Measurements from ENCODE around the gene ERC1.

ERC1 gene

GRCh38 chr12:1463073-1463905 is 472.3 kb downstream of the ERC1 start:
- DNase-seq: no peak

DNA sequence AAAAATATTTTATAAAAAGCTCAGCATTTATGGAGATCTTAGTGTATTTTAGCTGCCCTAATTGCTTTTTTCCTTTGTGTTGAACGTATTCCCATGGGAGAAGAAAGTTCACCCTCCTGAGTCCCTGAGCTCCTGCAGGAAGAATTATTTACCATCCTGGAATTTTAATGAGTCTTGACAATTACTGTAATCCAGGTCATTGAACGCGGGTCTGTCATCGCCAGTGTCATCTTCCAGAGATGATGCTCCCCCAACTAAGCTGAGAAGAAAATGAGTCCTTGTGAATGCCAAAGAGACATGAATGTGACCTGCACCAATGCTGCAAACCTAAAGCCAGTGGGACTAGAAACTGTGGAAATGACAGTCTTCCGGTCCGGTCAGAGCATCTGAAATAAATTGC is 473.9 kb downstream of the ERC1 start:
- no peak for DNase-seq

DNA sequence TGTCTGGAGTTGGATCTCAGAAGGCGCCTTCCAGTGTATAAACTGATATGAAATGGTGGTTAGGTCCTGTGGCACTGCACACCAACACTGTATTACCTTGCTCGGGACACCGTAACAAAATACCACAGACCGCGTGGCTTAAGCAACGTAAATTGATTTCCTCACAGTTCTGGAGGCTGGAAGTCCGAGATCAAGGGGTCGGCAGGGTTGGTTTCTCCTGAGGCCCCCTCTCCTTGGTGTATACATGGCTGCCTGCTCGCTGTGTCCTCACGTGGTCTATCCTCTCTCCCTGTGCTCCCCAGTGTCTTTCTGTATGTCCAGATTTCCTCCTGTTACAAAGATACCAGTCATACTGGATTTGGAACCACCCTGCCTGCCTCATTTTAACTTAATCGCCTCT is 475.0 kb downstream of the ERC1 start:
- no peak for DNase-seq

DNA sequence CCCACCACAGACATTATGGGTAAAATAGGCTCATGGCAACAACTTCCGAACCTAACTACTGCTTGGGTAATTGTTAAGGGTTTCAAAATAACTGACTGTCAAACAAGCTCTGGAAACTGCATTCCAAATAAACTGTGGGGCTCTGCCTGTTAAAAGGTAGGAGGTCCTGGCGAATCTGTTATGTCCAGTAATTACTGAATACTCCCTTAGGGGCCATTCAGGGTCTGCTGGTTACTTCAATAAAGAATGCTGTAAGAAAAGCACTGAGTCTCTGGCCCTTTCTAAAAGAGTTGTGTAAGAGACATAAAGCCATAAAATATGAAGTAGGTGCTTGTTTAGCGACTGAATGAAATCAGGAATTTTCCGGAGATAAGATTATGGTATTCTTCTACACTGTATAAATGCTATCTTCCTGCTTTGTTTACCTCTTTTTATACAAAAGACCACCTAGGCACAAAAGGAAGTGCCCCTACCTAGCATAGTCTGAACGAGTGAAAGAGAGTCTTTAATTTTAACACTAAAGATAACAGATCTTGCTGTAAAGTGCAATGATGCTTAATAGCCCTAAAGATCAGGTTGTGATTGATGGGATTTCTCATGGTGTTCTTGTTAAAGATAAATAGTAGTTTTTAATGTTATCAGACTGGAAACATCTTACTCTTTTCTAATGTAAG is 475.6 kb downstream of the ERC1 start:
- no peak for DNase-seq

- DNase-seq: no peak
Observed at GRCh38 chr12:1467710-1468109, 476.7 kb downstream of the ERC1 start.

DNA sequence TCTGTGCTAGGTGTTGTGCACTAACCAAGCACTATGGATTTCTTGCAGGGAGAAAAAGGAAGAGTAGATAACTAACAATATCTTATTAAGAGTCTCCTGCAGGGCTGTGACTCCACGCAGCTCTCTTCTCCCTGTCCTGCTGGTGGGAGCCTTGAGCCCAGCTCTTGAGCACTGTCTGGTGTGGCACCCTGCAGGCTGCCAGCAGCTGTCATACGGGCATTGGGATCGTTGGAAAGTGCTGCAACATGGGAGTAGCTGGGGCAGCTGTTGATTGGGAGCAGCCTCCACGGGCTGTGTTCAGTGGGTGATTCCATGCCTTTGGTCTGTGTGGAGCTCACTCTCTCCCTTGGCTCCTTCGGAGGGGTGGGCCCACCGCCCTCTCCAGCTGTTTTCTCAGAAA is 478.0 kb downstream of the ERC1 start:
- no peak for DNase-seq

DNA sequence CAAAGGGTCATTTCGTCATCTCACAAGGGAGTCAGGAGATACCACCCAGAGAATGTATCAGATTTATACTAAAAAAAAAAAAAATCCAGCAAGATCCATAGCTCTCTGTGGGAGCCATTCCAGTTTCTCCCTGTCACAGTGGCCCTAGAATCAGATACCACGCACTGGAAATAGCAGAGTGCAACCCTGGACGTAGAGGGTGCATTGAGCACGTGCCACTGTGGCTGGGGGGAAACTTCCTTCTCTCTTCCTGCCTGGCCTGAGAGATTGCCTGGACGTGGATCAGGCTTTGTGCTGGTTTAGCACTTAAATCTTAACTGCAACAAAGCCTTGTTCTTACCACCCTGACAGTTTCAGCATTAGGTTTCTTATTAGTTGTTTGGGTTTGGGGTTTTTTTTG is 479.0 kb downstream of the ERC1 start:
- no peak for DNase-seq

GRCh38 chr12:1471224-1471623 is 480.2 kb downstream of the ERC1 start:
- no peak for DNase-seq

GRCh38 chr12:1473418-1473817 is 482.4 kb downstream of the ERC1 start:
- no peak for DNase-seq

DNA sequence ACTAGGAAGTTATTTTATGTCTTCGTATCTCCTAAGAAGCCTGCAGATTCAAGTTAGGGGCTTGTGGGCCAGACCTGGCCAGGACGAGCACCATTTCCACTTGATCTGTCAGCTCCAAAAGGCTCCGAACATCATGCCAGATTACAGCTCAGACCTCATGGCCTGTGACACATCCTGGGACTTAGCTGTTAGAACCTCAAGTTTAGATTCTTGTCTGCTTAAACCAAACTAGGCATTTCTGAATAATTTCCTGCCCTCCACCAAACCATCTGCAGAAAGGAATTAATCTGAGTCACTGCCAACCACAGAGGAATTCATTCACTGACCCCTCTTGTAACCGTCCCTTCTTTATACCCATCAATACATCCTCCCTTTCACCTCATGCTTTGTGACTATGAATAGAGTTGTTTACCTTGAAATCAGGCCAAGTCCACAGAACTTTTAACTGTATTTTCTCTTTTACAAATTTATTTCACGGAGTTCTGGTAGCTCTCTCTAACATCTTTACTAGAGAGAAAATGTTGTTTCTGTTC is 483.1 kb downstream of the ERC1 start:
- DNase-seq: no peak

DNA sequence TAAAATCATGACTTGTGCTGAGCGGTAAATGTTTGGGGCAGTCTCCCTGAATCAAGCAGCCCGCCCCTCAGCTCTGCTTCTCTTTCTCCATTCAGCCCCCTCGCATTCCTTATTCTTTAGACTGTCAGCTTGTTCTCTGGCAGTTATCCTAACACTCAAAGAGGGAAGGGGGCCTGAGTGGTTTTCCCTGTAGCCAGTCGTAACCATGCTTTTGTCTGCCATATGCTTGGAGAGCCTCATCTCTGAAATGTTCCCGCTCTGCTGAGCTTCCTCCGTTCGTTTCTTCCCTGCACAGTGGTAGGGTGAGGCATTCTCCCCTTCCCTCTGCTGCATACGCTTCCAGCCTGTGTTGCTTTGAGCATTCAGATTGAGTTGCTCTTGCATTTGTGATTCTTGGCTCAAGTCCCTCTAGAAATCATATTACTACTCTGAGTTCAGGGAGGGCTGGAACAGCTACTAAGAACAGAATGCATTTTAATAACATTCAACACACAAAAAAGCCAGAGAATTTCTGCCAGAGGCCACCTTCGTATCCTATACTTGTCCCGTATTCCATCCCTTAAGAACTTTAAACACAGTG is 483.6 kb downstream of the ERC1 start:
- peak; percentile 66 for DNase-seq

DNA sequence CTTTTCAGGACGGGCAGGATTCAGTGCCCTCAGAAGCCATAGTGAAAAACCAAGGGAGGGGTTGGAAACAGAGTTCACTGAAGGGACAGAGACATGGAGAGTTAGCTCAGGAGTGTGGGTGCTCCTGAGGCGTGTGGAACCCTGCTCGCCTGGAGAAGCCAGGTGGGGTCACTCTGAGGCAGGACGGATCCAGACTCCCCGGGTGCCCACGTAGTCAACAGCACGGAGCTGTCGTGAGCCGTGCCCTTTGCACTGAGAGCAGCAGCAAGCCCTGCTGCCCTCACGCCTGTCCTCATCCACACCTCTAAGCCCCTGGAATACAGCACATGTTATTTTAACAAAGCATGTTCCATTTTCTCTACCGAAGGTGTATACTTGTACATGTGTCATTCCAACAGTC is 488.6 kb downstream of the ERC1 start:
- DNase-seq: no peak

- DNase-seq: no peak
Observed at GRCh38 chr12:1481326-1481725, 490.3 kb downstream of the ERC1 start.

- DNase-seq: no peak
Observed at GRCh38 chr12:1481906-1482305, 490.9 kb downstream of the ERC1 start.

- DNase-seq: no peak
Observed at GRCh38 chr12:1488908-1489381, 497.9 kb downstream of the ERC1 start.

- no peak for DNase-seq
Observed at GRCh38 chr12:1491983-1492697, 501.1 kb downstream of the ERC1 start.

DNA sequence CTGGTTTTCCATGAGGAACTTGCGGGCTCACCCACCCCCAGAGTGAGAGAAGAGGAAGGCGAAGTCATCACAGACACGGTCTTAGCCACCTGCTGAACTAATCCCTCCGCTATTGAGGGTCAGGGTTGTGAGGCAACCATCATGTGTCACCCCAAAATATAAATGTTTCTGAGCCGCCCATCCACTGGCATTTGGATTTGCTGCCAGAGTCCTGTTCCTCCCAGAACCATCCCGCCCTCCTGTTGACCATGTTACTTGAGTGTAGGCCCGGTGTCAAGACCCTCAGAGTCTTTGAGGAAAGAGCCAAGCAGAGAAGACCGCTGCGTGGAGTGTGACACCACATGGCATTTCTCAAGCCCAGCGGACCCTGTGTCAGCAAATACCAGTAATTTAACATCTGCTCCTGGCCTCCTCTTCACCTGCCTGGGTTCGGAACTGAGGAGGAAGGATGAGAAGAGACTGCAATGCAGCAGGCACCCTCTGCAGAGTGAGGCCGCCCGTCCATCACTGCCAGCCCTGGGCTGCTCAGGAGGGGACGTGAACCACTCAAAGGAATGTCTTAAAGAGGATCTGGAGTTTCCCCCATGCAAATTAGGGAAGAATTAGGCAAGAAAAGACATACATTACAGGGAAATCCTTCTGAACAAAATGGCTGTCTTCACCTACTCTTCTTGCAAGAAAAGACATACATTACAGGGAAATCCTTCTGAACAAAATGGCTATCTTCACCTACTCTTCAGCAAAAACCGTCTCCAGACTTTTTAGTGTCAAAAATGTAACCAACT is 502.9 kb downstream of the ERC1 start:
- no peak for DNase-seq

DNA sequence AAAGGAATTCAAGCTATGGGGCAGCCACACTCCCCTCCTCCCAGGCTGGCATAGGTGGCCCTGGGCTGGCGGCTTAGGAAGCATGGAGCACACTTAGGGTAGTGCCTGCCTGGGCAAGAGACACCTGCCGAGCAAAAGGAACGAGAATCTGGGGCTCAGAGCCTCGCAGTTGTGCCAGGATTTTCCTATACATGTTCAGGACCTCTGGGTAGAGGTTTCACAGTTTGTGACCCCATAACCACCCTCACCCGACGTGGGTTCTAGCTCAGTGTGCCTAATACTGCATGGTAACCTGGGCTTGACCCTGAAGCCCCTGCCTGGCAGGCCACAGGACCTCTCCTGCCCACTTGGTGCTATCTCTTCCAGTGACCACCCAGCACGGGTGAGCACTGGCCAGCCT is 503.8 kb downstream of the ERC1 start:
- no peak for DNase-seq

- peak; percentile 47 for DNase-seq
Observed at GRCh38 chr12:1496162-1496900, 505.3 kb downstream of the ERC1 start.

- no peak for DNase-seq
Observed at GRCh38 chr12:1497161-1497560, 506.1 kb downstream of the ERC1 start.

GRCh38 chr12:1498199-1498740 is 507.2 kb downstream of the ERC1 start:
- DNase-seq: no peak

All from left hindlimb (tissue), 1 donor.